Activated CD4-positive, CD25-positive, alpha-beta regulatory T cell treated with anti-CD3 and anti-CD28 coated beads, Interleukin-2, amount 50 U/mL, for 16 hours (primary cell): ENCODE data around the gene DNAAF9.

Source experiments
- DNase-seq: peaks from one replicate; pipeline ENCODE4 v3.0.0-alpha.2; 2020; ENCODE audit warnings: low read depth, low spot score

Gene DNAAF9

DNA sequence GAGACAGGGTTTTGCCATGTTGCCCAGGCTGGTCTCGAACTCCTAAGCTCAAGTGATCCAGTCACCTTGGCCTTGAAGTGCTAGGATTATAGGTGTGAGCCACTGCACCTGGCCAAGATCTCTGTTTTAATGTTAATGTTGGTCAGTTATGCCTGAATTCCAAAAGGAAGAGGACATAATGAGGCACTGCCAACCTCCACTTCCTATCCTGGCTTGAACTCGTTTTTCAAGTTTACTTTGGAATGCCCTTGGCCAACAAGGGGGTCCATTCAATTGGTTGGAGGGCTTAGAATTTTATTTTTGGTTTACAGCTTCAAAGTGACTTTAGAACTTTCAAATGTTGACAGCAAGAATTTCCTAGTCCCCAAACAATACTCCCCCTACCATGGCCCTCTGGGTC lies 29.8 kb downstream of the DNAAF9 start:
- no peak for DNase-seq

- no peak for DNase-seq
These were observed 33.2 kb downstream of the DNAAF9 start for GRCh38 chr20:3374296-3374695.

GRCh38 chr20:3371754-3372153 lies 35.7 kb downstream of the DNAAF9 start:
- DNase-seq, result no peak

DNA sequence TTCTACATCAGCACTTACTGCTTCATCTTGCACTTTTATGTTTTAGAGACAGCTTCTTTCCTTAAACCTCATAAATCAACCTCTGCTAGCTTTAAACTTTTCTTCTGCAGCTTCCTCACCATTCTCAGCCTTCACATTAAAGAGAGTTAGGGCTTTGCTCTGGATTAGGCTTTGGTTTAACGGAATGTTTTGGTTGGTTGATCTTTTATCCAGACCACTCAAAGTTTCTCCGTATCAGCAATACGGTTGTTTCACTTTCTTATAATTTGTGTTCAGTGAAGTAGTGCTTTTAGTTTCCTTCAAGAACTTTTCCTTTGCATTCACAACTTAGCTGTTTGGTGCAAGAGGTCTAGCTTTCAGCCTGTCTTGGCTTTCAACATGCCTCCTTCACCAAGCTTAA lies 40.4 kb downstream of the DNAAF9 start:
- no peak for DNase-seq

GRCh38 chr20:3364323-3365013 lies 43.0 kb downstream of the DNAAF9 start:
- DNase-seq, result no peak

GRCh38 chr20:3360752-3361151 lies 46.7 kb downstream of the DNAAF9 start:
- DNase-seq, result no peak

DNA sequence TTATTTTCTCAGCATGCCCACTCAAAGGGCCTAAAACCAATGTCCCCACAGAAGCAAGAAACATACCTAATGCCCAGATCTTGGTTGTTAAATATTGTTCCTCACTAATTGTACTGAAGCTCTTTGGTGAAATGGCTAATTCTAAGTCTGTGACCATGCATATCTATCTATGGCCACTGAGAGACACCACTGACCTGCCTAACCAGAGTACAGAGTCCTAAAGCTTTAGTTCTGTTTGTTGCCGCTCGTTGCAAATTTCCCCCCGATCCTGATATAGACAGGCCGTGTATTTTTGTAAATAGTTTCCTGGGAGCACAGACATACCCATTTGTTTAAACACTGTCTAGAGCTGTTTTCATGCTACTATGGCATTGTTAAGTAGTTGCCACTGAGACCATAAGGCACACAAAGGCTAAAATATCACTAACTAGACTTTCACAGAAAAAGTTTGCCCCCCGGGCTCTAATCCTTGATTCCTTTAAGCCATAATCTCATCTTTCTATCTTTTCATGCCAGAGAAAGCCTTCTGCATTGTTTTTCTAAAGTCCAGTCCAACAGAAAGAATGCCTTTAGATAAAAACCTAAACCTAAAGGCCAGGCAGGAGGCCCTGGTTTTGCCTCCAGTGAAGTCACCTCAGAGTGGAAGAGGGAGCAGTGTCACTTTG lies 48.7 kb downstream of the DNAAF9 start:
- no peak for DNase-seq
